Stimulated activated CD4-positive, alpha-beta T cell treated with anti-CD3 and anti-CD28 coated beads, TNF-alpha, amount 100 ng/mL, for 48 hours (primary cell): Measurements from ENCODE around the gene KRTAP5-10.
"Not testable (repeated sequence)": the region's sequence is repeated elsewhere in the genome, so short reads cannot be mapped to it uniquely, and the experiment has no call there.

Experiments used
- DNase-seq, 3 donors: peaks; one replicate each; pipeline ENCODE4 v3.0.0-alpha.2; 2020; ENCODE audit warnings: low read depth in 3 of 3

KRTAP5-10 gene

DNA sequence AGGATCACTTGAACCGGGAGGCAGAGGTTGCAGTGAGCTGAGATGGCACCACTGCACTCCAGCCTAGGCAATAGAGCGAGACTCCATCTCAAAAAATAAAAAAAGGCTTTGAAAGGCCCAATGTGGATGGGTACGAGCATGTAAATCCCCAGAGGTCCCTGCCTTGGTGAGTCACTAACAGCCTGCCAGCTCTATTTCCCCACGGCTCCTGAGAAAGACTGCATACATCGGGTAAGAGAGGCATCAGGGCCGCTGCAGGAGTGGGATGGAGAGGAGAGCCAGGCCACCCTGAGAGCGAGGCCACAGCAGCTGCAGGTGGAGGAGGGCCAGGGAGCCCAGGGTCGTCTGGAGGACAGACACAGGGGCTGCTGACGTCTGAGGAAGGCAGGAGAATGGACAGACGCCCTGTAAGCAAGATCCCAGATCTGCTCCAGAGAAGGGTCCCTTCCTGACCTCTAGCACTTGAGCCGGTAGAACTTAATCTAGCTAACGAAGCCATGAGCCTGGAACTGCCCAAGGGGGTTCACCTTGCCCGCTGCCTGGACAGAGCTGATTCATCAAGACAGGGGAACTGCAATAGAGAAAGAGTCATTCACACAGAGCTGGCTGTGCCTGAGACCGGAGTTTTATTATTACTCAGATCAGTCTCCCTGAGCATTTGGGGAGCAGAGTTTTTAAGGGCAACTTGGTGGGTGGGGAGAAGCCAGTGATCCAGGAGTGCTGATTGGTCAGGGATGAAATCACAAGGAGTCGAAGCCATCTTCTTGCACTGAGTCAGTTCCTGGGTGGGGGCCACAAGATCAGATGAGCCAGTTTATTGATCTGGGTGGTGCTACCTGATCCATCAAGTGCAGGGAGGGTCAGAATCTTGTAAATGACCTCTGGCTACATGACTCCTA lies 22.2 kb upstream of the KRTAP5-10 start:
- DNase-seq = peak in 1 of 3 donors; percentile 8

- DNase-seq = no peak
Measured at GRCh38 chr11:71543866-71544265, 21.5 kb upstream of the KRTAP5-10 start.

GRCh38 chr11:71544525-71545214 lies 20.7 kb upstream of the KRTAP5-10 start:
- no peak for DNase-seq

GRCh38 chr11:71545405-71545966 lies 19.9 kb upstream of the KRTAP5-10 start:
- DNase-seq = no peak

GRCh38 chr11:71548120-71548519 lies 17.2 kb upstream of the KRTAP5-10 start, which contains the start of gene KRTAP5-9:
KRTAP5-9 (plus strand) TSS chr11:71548420; CDS start chr11:71548658, 238 bp downstream.
- no peak for DNase-seq

DNA sequence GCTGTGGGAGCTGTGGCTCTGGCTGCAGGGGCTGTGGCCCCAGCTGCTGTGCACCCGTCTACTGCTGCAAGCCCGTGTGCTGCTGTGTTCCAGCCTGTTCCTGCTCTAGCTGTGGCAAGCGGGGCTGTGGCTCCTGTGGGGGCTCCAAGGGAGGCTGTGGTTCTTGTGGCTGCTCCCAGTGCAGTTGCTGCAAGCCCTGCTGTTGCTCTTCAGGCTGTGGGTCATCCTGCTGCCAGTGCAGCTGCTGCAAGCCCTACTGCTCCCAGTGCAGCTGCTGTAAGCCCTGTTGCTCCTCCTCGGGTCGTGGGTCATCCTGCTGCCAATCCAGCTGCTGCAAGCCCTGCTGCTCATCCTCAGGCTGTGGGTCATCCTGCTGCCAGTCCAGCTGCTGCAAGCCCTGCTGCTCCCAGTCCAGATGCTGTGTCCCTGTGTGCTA lies 16.6 kb upstream of the KRTAP5-10 start:
- no peak for DNase-seq

DNA sequence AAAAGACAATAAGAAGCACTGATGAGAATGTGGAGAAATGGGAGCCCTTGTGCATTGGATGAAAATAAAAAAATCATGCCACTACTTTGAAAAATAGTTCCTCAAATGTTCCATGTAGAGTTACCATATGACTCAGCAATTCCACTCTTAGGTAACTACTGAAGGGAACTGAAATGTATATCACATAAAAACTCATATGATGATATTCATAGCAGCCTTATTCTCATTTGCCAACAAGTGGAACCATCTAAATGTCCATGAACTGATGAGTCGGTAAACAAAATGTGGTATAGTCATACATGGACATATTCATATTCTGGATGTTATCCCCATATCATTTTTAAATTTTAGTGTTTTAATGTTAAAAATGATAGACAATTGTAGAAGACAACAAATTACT lies 13.7 kb upstream of the KRTAP5-10 start:
- no peak for DNase-seq

GRCh38 chr11:71554996-71555395 lies 10.4 kb upstream of the KRTAP5-10 start:
- no peak for DNase-seq

- DNase-seq = no peak
Measured at GRCh38 chr11:71555508-71555907, 9.9 kb upstream of the KRTAP5-10 start.

GRCh38 chr11:71556018-71556417 lies 9.3 kb upstream of the KRTAP5-10 start:
- DNase-seq = no peak

DNA sequence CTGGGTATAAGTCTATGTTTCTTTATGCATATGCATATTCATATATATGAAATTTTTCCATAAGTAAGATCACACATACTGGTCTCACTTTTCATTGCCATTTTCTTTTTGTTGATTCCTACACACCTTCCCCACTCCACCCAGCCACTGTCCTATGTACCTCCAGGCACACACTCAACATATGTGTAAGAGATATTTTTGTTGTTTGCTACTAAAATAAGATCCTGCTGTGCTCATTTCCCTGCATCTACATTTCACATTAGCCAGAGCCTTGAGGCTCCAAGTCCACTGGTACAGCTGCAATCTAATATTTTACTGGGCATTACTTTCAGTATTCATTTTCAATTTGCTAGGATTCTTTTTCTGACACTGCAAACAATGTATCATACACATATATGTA lies 8.1 kb upstream of the KRTAP5-10 start:
- no peak for DNase-seq

DNA sequence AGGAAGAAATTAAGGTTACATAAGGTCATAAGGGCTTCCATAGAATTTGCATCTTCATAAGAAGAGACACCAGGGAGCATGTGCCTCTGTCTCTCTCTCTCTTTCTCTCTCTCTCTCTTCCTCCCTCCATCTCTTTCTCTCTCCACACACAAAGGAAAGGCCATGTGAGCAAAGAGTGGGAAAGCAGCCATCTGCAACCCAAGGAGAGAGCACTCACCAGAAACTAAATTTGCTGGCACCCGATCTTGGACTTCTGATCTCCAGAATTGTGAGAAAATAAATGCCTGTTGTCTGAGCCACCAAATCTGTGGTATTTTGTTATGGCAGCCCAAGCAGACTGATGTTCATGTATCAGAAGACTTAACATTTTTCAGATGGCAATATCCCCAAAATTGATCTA lies 6.4 kb upstream of the KRTAP5-10 start:
- DNase-seq = no peak

- no peak for DNase-seq
Measured at GRCh38 chr11:71562120-71562519, 3.2 kb upstream of the KRTAP5-10 start.

GRCh38 chr11:71563406-71563805 lies 2.0 kb upstream of the KRTAP5-10 start:
- no peak for DNase-seq

DNA sequence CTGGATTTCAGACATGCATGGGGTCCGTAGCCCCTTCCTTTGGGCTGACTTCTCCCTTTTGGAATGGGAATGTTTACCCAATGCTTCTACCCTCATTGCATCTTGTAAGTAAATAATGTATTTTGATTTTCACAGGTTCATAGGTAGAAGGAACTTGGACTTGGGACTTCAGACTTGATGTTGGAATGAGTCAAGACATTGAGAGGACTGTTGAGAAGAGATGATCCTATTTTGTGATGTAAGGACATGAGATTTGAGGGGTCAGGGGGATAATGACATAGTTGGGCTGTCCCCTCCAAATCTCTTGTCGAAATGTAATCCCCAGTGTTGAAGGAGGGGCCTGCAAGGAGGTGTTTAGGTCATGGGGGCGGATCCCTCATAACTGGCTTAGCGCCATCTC lies 933 bp upstream of the KRTAP5-10 start:
- DNase-seq = no peak

DNA sequence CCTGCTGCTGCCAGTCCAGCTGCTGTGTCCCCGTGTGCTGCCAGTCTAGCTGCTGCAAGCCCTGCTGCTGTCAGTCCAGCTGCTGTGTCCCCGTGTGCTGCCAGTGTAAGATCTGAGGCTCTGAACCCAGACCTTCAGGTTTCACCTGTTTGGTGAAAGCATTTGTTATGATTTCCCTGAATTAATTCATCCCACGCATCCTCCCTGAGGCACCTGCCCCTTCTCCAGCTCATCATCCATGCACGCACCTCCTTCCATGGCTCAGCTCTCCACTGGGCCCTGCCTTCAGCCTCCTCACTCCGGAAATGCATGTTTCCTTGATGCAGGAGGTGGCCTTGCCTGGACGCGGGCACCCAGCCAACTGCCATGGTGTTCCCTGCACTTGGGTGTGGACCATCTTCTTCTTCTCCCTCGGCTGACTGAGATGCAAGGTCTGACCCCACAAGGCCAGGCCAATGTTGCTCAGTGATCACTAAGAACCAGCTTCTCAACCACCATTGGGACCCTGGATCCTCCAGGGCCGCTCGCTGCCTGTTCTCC lies 788 bp downstream of the KRTAP5-10 start:
- no peak for DNase-seq

DNA sequence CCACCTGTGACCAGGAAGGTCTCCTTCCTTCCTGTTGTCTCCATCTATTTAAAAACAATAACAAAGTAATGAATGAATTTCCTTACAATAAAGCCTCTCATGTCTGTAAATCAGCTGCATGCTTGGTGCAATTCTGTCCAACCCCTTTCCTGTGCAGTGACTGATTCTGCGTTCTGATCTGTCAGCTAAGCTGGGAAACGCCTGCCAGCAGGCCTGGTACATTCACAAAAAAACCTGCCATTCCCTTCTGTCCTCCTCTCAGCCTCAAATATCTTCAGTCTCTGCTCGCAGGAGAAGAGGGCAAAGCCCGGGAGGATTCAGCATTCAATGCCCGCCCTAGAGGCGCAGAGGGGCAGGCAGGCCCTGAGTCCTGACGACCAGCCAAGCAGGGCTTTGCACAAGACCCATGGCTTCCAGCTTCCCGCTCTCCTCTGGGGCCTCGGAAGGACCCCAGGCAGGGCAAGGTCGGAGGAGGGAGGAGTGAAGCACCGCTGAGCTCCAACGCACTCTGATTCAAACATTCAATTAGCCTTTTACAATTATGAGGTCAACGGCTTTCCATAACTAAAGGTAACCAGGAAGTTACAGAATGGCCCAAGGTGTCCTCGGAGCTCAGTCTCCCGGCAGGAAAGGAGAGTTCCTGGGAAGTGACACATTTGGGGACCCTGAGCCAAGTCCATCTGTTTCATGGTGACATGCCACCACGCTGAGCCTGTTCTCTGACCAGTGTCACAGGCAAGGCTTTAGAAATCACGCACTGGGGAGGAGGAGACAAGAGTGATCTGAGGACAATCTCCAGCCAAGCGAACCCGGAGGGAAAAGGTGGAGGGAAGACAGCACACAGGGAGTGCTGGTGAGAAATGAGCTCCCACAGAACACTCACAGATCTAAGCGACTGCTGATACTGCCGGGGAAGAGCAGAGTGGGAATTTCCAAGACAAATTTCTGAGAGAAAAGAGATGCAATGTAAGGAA lies 1.6 kb downstream of the KRTAP5-10 start:
- not testable (repeated sequence) for DNase-seq

- DNase-seq = not testable (repeated sequence)
Measured at GRCh38 chr11:71567633-71568032, 2.3 kb downstream of the KRTAP5-10 start.

GRCh38 chr11:71568704-71569349 lies 3.5 kb downstream of the KRTAP5-10 start:
- no peak for DNase-seq

DNA sequence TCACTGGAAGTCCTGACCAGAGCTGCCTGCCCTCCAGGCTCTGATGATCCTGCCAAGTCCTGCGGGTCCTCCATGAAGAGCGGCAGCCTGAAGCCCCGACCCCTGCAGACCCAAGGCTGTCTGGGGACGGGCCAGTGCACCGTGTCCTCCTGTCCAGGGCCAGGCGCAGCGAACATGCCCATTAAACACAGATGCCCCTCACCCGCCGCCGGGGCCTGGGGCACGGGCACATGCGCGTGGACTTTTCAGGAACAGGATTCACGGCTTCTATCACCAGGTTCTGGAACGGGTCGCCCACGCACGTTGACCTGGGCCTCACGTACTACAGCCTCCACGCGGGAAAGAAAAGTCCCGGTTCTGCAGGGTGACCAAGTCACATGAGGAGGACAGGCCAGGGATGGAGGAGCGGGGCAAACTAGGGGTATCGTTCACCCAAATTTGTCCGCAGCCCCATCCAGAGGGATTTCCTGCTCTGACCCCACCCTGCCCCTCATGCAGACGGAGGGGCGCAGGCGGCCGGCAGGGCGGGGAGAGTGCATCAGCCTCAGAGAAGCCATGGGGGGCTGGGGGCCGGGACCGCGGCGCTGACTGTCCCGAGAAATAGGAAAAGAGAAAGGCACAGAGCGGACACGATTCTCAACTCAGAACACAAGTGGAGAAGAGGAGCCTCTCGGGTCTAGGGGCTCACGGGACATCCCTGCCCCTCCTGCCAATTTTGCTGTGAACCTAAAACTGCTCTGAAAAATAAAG lies 5.9 kb downstream of the KRTAP5-10 start:
- not testable (repeated sequence) for DNase-seq
